ENCODE data around the gene SLCO3A1. TPM values are rescaled to one million over a fixed set of nuclear protein-coding genes. Genes with fewer than 3 reads are reported as not detected.

SLCO3A1 gene
- total RNA-seq, 1 experiment from 2014 or later: 9.1 TPM

GRCh38 chr15:91936927-91937326 is 83.4 kb downstream of the SLCO3A1 start (continued):
- TF ChIP-seq, protein P1, sequence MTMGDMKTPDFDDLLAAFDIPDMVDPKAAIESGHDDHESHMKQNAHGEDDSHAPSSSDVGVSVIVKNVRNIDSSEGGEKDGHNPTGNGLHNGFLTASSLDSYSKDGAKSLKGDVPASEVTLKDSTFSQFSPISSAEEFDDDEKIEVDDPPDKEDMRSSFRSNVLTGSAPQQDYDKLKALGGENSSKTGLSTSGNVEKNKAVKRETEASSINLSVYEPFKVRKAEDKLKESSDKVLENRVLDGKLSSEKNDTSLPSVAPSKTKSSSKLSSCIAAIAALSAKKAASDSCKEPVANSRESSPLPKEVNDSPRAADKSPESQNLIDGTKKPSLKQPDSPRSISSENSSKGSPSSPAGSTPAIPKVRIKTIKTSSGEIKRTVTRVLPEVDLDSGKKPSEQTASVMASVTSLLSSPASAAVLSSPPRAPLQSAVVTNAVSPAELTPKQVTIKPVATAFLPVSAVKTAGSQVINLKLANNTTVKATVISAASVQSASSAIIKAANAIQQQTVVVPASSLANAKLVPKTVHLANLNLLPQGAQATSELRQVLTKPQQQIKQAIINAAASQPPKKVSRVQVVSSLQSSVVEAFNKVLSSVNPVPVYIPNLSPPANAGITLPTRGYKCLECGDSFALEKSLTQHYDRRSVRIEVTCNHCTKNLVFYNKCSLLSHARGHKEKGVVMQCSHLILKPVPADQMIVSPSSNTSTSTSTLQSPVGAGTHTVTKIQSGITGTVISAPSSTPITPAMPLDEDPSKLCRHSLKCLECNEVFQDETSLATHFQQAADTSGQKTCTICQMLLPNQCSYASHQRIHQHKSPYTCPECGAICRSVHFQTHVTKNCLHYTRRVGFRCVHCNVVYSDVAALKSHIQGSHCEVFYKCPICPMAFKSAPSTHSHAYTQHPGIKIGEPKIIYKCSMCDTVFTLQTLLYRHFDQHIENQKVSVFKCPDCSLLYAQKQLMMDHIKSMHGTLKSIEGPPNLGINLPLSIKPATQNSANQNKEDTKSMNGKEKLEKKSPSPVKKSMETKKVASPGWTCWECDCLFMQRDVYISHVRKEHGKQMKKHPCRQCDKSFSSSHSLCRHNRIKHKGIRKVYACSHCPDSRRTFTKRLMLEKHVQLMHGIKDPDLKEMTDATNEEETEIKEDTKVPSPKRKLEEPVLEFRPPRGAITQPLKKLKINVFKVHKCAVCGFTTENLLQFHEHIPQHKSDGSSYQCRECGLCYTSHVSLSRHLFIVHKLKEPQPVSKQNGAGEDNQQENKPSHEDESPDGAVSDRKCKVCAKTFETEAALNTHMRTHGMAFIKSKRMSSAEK (CRISPR knock-in tag; IDR thresholded peaks at IDR 0.05; ENCODE audit: borderline replicate concordance): no peak
- no peak for TF ChIP-seq CBFB (CRISPR knock-in tag; IDR thresholded peaks at IDR 0.05; ENCODE audit: low read depth)

DNA sequence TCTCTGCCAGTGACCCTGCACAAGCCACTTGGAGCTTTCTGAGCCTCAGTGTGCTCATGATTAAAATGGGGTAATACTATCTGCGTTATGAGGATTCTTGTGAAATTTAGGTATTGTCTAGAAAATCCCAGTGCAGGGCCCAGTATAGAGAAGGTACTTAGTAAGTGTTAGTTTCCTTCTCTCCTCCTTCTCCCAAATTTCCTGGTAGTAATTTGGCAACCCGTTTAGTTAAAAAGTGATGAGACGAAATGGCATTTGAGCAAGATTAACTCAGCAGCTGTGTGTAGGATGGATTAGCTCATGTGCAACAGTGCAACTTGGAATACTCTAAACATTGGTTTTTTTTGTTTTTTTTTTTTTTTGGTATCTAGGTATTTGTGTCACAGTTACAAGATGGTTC is 84.6 kb downstream of the SLCO3A1 start:
- ATAC-seq (no peak), DNase-seq (ENCODE audit: low spot score) (no peak)
- Mint-ChIP-seq H3K4me1 (peaks cover 40% of the 10 kb centered on the region), H3K36me3 (no peaks in the 10 kb centered on the region), H3K27me3 (ENCODE audit: low read depth) (no peaks in the 10 kb centered on the region), H3K9me3 (peaks cover 11% of the 10 kb centered on the region), H3K27ac (no peak overlapping the region), H3K4me3 (no peak overlapping the region)
- TF ChIP-seq, protein P2, sequence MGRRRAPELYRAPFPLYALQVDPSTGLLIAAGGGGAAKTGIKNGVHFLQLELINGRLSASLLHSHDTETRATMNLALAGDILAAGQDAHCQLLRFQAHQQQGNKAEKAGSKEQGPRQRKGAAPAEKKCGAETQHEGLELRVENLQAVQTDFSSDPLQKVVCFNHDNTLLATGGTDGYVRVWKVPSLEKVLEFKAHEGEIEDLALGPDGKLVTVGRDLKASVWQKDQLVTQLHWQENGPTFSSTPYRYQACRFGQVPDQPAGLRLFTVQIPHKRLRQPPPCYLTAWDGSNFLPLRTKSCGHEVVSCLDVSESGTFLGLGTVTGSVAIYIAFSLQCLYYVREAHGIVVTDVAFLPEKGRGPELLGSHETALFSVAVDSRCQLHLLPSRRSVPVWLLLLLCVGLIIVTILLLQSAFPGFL (CRISPR knock-in tag; IDR thresholded peaks at IDR 0.05; ENCODE audit: borderline replicate concordance): no peak
- no peak for TF ChIP-seq MLX (CRISPR knock-in tag; IDR thresholded peaks at IDR 0.05)
- TF ChIP-seq, protein P3, sequence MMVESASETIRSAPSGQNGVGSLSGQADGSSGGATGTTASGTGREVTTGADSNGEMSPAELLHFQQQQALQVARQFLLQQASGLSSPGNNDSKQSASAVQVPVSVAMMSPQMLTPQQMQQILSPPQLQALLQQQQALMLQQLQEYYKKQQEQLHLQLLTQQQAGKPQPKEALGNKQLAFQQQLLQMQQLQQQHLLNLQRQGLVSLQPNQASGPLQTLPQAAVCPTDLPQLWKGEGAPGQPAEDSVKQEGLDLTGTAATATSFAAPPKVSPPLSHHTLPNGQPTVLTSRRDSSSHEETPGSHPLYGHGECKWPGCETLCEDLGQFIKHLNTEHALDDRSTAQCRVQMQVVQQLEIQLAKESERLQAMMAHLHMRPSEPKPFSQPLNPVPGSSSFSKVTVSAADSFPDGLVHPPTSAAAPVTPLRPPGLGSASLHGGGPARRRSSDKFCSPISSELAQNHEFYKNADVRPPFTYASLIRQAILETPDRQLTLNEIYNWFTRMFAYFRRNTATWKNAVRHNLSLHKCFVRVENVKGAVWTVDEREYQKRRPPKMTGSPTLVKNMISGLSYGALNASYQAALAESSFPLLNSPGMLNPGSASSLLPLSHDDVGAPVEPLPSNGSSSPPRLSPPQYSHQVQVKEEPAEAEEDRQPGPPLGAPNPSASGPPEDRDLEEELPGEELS (CRISPR knock-in tag; IDR thresholded peaks at IDR 0.05): no peak
- TF ChIP-seq TP53 (CRISPR knock-in tag; IDR thresholded peaks at IDR 0.05): no peak
- no peak for TF ChIP-seq ELF4 (CRISPR knock-in tag; IDR thresholded peaks at IDR 0.05; ENCODE audit: low read depth)
- no peak for TF ChIP-seq ATF2 (CRISPR knock-in tag; IDR thresholded peaks at IDR 0.05; ENCODE audit: borderline replicate concordance, low read depth)
- no peak for TF ChIP-seq NFATC4 (CRISPR knock-in tag; IDR thresholded peaks at IDR 0.05)
- POLR2A ChIA-PET: no interaction called here
- CTCF ChIA-PET: interaction anchor here (1.5 kb wide), 1 partner anchor 14 kb away, joined by 4 read pairs; no protein-coding TSS in a partner anchor

GRCh38 chr15:91939403-91939831 is 85.9 kb downstream of the SLCO3A1 start:
- no peaks in the 10 kb centered on the region for H3K36me3 Mint-ChIP-seq
- H3K4me3 Mint-ChIP-seq: no peak overlapping the region
- CTCF ChIA-PET: interaction anchor here (1.4 to 1.9 kb wide), 3 partner anchors 16 to 140 kb away, joined by 4 to 6 read pairs (median 5); no protein-coding TSS in a partner anchor
- peaks cover 5% of the 10 kb centered on the region for H3K9me3 Mint-ChIP-seq
- H3K27ac Mint-ChIP-seq: no peak overlapping the region
- H3K27me3 Mint-ChIP-seq (ENCODE audit: low read depth): no peaks in the 10 kb centered on the region
- POLR2A ChIA-PET: no interaction called here
- ATAC-seq (no peak; the same call in 1 of the 2 replicates), DNase-seq (ENCODE audit: low spot score) (no peak)
- peaks cover 43% of the 10 kb centered on the region for H3K4me1 Mint-ChIP-seq
- TF ChIP-seq TEAD1 (CRISPR knock-in tag; IDR thresholded peaks at IDR 0.05): no peak
- TF ChIP-seq ZNF671 (CRISPR knock-in tag; IDR thresholded peaks at IDR 0.05): no peak
- TF ChIP-seq ZNF219 (CRISPR knock-in tag; IDR thresholded peaks at IDR 0.05; ENCODE audit: borderline replicate concordance): no peak
- no peak for TF ChIP-seq HMGXB4 (CRISPR knock-in tag; IDR thresholded peaks at IDR 0.05)
- no peak for TF ChIP-seq JAZF1 (CRISPR knock-in tag; IDR thresholded peaks at IDR 0.05)
- TF ChIP-seq, protein P4, sequence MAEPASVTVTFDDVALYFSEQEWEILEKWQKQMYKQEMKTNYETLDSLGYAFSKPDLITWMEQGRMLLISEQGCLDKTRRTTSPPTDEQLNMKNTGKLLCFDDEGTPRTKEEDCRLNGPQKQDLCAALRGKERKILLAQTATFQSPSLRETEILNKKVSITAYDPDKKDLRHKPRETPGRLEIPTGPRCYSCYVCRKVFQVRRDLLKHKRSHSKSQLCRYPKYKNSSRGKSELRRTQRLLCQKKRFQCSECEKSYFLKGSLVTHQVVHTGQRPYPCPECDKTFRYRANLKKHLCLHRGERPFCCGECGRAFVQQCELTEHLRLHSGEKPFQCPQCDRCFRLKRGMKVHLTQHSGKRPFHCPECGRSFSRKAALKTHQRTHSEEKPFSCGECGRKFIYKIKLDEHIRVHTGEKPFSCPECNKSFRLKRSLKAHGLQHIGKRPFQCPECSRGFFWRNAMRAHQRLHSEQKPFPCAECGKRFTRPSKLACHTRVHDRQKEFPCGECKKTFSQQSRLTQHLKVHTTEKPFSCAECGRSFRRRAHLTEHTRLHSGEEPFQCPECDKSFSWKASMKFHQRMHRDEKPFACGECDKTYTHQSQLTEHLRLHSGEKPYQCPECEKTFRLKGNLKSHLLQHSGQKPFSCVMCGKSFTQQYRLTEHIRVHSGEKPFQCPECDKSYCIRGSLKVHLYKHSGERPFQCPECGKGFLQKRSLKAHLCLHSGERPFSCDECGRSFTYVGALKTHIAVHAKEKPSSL (CRISPR knock-in tag; conservative IDR thresholded peaks at IDR 0.05): no peak
- TF ChIP-seq NFE2L1 (CRISPR knock-in tag; IDR thresholded peaks at IDR 0.05): no peak
